GM10266 (cell line): ENCODE measurements around the gene BTF3L4.
"Not testable (repeated sequence)": the region's sequence is repeated elsewhere in the genome, so short reads cannot be mapped to it uniquely, and the experiment has no call there.

Experiments
- DNase-seq: peaks from one replicate; pipeline ENCODE4 v3.0.0; 2012; ENCODE audit errors: extremely low spot score
- CTCF ChIP-seq: IDR thresholded peaks from 2 replicates; pipeline ENCODE4 v1.5.1; 2012; ENCODE audit warnings: mild to moderate bottlenecking, low read depth; ENCODE audit not compliant: control insufficient read depth, insufficient read depth; ENCODE audit errors: missing control alignments

BTF3L4 gene

GRCh38 chr1:52041551-52042185, 14.4 kb upstream of the BTF3L4 start:
- DNase-seq = no peak
- no peak for TF ChIP-seq CTCF

- no peak for DNase-seq
- TF ChIP-seq CTCF = no peak
Measured at GRCh38 chr1:52045236-52045635, 10.9 kb upstream of the BTF3L4 start.

- DNase-seq = not testable (repeated sequence)
Measured at GRCh38 chr1:52045666-52046195, 10.4 kb upstream of the BTF3L4 start.

- DNase-seq = not testable (repeated sequence)
Measured at GRCh38 chr1:52049337-52049736, 6.8 kb upstream of the BTF3L4 start.

- TF ChIP-seq CTCF = no peak
- DNase-seq = no peak
Measured at GRCh38 chr1:52053862-52054261, 2.2 kb upstream of the BTF3L4 start.

- no peak for DNase-seq
- no peak for TF ChIP-seq CTCF
Measured at GRCh38 chr1:52054496-52055065, 1.5 kb upstream of the BTF3L4 start.

GRCh38 chr1:52055066-52055865, 829 bp upstream of the BTF3L4 start, which contains the start of gene TXNDC12:
TXNDC12 (minus strand) TSS chr1:52055191; CDS start chr1:52055096, 95 bp downstream.
- DNase-seq = peak; percentile 81
- no peak for TF ChIP-seq CTCF

GRCh38 chr1:52055866-52056162, 281 bp upstream of the BTF3L4 start:
- no peak for DNase-seq
- TF ChIP-seq CTCF = no peak
